CD4-positive, alpha-beta T cell treated with Interleukin-15 for 4 hours (primary cell): Measurements from ENCODE around the gene PTPRN.

Experiments used
- DNase-seq: peaks from one replicate; pipeline ENCODE4 v3.0.0-alpha.2; 2020; ENCODE audit warnings: low spot score

The PTPRN gene

DNA sequence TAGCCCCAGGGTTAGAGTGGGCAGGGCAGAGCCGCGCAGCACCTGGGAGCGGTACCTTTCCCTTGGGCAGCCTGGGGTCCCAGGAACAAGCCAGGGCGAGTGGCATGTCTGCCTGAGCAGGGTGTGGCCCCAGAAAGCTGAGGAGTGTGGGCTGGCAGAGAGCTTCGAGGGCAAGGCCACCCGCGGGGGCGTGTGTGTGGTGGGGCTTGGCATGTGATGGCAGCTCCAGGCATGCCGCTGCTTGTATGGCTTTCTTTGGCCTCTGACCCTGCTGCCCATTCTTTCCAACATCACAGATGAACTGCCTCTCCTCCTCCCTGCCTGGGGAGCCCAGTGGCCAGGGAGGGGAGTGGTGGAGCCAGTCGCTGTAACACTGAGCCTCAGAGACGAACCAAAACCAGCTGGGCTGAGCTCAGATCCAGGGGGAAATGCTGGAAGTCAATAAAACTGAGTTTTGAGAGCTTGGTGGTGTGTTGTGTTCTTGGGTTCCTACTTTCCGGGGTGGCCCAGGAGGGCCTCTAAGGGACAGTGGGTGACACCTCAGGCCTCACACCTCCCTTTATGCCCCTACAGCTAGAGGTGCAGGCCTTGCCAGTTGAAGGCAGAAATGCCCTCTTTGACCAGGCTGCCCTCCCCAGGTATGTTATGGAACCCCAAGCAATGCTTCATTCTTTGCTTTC, 22.6 kb downstream of the PTPRN start:
- no peak for DNase-seq

DNA sequence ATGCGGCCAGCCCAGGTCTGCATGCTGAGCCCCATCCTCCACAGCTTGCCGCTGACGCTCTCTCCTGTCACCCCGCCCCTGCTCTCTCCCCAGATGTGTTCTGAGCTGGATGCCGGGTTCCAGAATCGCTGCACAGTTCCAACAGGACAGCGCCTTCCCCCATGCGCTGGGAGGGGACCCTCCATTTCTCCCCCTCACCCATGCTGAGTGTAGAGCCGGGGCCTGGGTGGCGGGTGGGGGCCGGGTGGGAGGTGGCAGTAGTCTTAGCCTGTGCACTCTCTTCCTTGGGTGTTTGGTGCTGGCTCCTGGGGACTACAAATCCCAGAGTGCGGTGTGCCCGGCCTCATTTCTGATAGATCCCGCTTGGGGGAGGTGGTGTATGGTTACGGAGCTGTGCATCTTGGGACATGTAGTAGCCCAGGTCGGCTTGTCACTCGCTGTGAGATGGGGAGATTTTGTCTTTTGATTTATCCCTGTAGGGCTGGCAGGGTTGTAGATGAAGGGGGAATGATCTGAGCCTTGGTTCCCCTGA, 23.2 kb downstream of the PTPRN start:
- no peak for DNase-seq

DNA sequence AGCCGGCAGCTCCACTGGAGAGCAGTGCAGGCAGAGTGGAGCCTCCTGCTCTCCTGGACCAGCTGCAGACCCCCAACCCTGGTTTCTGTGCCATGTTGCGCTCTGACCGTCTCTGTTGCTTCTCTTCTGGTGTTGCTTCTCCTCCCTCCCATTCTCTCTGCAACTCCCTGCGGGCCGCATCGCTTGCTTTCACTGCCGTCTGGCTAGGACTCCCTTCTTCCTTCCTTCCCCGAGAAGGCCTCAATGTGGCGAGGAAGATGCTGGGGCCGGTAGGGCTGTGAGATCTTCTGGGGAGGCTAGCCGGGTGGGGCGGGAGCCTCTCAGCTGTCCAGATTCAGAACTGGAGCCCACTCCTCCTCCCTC, 23.8 kb downstream of the PTPRN start:
- no peak for DNase-seq

DNA sequence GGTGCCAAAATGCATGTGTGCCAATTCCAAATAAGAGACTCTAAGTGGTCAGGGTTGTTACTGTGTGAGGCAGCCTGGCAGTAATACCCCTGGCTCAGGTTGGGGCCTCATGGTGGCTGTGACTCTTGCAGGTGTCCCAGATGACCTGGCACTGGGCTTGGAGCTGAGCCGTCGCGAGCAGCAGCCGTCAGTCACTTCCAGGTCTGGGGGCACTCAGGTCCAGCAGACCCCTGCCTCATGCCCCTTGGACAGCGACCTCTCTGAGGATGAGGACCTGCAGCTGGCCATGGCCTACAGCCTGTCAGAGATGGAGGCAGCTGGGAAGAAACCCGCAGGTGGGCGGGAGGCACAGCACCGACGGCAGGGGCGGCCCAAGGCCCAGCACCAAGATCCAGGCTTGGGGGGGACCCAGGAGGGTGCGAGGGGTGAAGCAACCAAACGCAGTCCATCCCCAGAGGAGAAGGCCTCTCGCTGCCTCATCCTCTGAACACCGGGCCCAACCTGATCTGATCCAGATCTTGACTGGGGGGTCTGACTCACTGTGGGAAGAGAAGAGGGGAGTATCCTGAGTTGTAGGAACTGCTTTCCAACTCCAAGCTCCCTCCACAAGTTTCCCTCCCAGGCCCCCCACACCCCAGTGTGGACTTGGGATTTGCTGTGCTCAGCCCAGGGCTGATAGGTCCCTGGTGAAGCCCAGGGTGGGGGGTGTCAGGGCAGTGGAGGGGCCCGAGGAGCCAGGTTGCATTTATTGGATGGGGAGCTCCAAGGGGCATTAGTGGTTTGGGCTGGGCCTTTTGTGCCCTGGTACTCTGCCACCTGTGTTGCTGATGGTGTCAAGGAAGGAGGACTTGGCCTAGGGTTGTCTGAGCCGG, 24.5 kb downstream of the PTPRN start:
- DNase-seq: no peak

DNA sequence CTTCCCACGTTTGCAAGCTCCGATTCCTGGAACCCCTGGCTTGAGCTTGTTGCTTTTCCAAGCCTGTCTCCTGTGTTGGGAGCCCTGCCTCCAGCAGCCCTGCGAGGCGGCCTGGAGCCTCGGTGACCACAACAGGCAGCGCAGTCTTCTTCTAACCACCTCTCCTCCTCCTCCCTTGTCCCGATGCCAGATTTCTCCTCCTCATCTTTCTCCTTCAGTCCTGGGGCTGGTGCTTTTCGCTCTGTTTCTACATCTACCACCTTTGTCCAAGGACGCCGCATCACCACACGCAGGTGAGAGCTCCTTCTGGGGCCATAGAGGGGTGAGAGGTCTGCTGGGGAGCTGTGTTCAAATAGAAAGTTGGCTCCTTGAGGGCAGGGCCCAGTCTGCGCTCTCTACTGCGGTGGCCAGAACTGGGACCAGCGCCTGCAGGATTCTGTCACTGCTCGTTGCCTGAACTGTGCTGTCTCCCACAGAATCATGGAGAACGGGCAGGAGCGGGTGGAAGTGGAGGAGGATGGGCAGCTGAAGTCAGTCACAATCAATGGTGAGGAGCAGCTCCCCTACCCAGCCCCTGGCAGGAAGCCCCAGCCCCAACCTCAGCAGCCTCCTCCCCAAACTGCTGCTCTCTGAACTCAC, 26.1 kb downstream of the PTPRN start:
- DNase-seq: no peak

DNA sequence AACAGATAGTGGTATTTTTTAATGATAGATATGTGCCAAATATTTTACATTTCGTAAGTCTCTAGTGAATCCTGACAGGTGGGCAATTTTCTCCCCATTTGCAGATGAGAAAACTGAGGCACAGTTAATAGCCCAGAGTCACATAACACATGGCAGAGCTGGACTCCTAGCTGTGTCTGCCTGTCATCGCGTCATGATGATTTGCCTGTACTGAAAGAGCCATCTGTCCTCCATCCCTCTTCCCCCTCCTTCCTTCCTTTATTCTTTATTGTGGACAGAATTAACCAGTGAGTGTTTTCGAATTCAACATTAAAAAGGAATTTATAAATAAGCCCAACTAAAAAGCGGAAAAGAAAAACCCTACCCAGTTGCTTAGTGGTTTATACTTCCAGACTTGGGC, 26.8 kb downstream of the PTPRN start:
- DNase-seq: no peak

DNA sequence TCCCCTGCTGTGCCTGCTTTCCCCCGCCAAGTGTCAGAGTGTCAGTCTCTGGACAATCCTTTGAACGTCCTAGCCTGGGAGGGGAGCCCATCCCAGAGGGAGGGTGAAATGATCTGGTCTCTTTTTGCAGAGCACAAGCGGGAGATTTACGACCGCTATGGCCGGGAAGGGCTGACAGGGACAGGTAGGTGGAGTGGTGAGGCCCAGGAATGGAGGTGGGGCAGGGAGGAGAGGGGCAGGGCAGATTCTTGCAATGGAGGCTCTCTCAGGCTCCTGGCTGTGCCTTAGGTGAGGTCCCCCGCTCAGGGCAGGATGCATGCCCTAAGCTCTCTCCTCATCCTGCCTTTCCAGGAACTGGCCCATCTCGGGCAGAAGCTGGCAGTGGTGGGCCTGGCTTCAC, 27.6 kb downstream of the PTPRN start:
- DNase-seq: no peak

DNA sequence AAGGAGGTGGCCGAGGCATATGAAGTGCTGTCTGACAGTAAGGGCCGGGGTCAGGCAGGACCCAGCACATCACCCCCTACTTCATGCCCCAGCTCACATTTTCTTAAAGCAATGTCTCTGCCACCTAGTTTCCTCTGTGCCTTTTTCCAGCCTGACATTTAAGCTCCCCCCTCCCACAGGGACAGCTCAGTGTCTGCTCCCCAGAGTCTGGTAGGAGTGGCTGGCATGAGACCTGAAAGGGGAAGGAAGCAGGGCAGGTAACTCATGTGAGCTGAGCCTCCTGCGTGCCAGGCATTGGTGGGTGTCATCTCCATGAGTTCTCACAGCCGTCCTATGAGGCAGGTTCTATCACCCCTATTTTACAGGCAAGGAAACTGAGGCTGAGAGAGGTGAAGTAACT, 28.6 kb downstream of the PTPRN start:
- DNase-seq: no peak

DNA sequence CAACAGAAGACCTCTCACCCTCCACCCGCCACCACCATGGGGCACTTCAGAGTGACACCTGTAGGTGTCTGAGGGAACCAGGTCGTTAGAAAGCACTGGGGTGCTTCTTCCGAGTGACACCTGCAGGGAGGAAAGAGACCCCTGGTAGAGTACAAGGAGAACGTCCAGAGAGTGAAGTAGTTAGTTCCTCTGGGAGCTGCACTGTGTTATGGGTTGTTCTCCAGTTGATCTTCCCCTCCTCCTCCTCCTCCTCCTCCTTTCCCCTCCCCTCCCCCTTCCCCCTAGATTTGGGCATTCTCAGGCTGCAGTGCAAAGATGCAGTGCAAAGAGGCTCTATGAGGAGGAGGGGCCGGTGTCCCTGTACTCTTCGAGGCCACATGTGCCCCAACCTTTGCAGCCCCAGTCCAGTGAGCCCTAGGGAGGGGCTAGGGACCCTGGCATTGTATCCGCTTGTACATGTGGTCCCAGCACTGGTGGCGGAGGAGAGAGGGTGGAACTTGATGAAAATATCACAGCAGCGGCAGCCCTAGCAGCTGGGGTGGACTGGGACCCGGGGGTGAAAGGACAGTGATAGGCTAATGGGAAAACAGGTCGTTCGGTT, 29.2 kb downstream of the PTPRN start:
- no peak for DNase-seq

DNA sequence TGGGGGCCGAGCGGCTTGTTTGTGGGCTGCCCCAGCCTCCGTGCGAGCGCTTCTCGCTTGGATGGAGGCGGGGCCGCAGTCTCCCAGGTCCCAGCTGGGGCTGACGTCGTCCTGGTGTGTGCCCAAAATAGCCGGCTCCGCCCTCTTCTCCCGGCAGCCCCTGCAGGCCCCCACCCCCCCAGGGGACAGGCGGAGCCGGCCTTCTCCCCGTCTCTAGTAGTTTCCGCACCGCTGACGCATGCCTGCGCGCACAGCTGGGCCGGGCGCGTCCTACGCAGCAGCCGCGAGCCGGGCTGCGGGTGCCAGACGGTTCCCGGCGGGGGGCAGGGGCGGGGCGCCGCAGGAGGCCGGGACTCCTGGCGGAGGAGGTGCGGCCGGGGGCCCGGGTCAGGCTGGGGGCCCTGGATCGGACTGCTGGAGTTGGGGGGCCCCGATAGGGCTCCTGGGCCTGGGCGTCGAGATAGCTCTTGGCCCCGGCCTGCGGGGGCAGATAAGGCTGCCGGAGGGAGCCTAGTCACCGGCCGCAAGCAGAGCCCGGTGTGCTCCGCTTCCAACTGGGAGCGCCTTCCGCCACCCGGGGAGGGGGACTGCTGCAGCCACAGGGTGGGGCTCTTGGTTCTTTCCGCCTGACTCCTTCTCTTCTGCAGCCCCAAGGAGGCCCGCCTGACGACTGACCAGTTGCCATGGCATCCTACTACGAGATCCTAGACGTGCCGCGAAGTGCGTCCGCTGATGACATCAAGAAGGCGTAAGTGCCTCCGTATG, 29.9 kb downstream of the PTPRN start, which contains the start of gene DNAJB2:
DNAJB2 (plus strand) TSS at position 216 of the 765 bp plus-strand sequence; CDS start at position 684, 468 bp downstream.
- DNase-seq: peak; percentile 98

DNA sequence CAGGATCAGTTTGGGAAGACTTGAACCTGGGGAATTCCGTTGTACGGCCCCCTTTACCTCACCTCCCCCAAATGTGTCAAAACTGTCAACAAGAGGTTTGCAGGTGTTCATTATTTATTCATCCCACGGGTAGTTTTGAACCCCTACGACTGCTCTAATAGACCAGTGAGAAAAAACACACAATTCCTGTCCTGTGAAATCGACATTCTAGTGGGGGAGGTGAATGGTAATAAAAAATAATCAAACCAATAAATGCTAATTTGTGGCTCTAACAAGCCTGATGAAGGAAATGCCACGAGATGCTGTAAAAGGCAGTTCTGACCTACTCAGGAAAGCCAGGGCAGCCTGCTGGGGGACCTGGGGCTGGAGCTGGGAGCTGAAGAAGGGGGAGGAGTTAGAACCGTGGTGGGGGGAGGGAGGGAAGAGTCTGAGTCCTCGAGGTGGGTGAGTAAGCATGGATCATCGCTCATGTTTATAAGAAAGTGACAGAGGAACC, 30.5 kb downstream of the PTPRN start:
- no peak for DNase-seq

DNA sequence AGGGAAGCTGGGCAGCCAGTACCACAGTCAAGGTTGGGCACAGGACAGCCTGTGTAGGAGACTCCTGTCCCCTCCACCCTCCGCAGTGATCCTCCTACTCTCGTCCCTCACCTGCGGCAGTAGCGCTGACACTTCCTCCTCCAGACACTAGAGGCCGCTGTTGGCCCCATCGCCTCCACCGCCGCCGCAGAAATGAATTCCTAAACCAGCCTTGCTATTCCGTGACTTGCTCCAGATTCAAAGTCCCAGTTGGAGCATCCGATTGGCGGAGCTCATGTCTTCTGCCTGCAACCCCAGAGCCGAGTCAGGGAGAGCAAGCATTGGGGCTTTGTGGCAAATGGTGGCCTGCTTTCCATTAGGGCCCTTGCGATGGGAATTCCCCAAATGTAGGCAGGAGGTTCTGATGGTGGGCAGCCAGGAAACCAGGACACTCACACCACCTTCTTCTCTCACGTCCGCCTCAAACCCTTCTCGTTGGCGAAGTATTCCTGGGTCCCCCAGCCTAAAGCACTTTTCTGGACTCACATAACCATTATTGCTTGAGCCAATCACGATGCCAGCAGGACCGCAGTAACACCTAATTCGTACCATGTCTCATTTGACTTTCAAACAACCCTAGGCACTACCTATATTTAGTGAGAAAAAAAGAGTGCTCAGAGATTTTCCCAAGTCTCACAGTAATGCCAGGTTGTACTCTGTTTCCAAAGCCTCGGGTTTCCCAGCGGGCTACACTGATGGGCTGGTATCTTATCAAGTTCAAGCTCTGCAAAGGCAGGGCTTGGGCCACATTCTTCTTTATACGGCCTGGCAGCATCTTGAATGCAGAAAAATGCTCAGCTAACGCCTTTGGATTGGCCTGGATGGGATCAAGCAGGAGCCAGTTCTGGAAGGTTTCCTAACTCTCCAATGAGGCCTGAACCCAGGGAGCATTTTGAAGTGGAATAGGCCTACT, 31.2 kb downstream of the PTPRN start:
- peak; percentile 75 for DNase-seq

DNA sequence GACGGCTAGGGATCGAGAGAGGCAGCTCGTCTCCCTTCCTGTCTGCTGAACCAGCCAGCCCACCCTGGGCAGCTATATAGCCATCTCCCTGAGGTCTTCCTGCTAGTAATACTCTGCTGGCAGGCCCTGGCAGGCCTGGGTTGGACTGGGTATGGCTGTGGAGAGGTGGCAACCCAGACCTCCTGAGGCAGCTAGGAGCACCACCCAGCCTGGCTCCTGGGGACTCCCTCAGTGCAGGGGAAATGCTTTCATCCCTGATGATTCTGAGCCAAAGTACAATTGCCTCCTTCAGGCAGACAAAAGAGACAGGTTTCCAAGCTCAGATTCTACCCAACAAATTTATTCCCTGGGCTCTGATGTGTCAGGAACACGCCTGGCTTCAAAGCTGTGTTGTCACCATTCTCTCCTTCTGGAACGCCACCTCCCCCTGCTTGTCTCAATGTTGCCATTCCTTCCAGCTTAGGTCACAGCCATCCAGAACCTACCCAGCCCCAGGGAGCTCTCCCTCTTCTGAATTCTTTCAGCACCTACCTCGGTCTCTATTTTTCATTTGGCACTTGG, 34.8 kb downstream of the PTPRN start:
- no peak for DNase-seq

DNA sequence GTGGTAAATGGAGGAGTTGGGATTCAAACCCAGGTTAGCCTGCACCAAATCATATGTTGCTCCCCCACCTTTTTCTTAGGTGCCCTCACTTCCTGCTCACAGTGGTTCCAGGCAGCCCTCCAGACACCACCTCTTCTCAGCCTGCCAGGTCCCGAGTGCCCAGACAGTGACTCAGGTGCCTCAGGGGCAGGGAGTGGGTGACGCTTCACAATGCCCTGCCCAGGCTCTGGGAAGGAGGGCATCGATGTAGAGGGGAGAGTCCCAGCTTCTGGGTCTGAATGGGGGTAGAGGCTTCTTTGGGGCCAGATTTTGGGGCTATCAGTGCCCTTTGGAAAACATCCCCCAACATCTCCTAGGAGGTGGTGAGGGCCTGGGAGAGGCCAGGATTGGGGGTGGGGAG, 35.3 kb downstream of the PTPRN start:
- no peak for DNase-seq

DNA sequence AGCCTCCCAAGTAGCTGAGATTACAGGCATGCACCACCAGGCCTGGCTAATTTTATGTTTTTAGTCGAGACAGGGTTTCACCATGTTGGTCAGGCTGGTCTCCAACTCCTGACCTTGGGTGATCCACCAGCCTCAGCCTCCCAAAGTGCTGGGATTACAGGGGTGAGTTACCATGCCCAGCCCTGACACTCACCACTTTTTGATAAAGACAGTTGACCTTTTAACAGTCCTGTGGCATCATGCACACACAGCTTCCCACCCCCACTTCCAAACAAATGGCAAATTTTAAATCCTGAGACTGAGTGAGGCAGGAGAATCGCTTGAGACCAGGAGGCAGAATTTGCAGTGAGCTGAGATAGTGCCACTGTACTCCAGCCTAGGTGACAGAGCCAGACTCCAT, 36.2 kb downstream of the PTPRN start:
- no peak for DNase-seq

DNA sequence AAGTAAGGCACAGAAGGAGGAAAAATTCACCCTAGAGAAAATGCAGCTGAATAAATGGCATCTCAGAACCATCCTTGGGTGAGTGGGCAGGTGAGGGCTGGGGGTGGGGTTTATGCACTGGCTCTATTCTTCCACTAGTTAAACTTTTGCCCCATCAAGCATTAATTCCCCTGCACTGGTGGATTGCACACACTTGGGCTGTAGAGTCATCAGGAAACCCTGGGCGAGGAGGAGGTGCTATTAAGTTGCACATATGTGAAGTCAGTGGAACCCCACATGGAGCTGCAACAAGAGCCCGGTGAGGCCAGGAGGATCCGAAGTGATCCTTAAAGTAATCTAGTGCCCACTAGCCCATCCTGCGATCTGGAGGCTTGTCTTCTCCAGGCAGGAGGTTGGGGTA, 36.8 kb downstream of the PTPRN start:
- no peak for DNase-seq

DNA sequence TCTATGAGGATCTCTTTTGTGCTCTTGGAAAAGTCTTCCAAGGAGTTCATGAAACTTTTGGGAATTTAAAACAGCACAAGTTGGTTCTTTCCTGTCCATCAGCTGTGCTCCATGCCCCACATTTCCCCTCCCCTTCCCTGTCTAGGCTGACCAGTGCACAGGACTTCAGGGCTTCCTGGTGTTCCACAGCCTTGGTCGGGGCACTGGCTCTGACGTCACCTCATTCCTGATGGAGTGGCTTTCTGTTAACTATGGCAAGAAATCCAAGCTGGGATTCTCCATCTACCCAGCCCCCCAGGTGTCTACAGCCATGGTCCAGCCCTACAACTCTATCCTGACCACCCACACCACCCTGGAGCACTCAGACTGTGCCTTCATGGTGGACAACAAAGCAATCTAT, 38.2 kb downstream of the PTPRN start:
- no peak for DNase-seq

DNA sequence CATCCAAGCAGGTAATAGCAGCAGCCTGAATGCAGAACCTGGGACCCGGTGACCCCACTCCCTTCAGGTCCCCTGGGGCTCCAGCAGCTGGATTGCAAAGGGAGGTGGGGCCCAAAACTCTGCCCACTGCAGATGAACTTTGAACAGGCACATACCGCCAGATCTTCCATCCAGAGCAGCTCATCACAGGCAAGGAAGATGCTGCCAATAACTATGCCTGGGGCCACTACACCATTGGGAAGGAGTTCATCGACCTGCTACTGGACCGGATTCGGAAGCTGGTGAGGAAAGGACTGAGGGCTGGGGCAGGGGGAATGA, 39.2 kb downstream of the PTPRN start:
- DNase-seq: no peak

DNA sequence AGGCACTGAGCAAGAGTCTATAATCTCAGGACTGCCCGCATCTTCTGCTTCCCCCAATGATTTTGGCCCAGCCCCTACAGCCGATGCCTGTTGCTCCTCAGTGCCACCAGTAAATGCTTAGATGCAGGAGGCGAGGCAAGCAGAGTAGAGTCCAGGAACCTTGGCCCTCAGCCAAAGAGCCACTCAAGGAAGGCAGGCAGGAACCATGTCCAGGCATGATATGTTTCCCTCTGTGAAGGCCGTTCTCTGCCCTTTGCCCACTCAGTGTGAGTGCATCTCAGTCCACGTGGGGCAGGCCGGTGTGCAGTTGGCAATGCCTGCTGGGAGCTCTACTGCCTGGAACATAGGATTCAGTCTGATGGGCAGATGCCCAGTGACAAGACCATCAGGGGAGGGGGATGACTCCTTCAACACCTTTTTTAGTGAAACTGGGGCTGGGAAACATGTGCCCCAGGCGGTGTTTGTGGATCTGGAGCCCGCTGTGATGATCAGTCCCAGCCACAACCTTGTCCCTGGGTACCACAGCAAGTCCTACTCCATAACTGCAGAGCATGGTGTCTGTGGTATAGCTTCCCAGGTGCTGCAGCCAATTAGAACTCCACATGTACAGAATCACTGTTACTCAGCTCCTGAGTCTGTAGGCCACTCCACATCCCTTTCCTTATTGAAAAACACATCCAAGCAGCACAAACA, 39.7 kb downstream of the PTPRN start:
- no peak for DNase-seq

DNA sequence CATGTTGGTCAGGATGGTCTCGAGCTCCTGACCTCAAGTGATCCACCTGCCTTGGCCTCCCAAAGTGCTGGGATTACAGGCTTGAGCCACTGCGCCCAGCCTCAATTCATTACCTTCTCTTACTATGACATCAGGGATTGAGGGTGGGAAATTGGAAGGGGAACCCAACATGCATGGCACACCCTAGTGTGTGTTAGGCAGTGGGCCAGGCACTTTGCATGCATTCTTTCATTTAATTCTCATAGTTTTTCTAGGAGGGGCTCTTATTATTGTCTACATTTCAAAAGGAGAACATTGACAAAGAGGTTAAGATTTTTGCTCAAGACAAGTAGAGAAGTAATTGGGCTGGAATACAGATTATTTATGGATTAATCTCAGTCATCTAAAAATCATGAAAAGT, 40.9 kb downstream of the PTPRN start:
- DNase-seq: no peak
